HepG2 (cell line): ENCODE measurements around the gene TESK1. TPM values are rescaled to one million over a fixed set of nuclear protein-coding genes. Genes with fewer than 3 reads are reported as not detected.
A peak's percentile ranks its signal among the peaks of the same experiment; 100 is the strongest.

ENCODE experiments used
- ATF5 ChIP-seq: sonication (generic); formaldehyde crosslinking; IDR thresholded peaks from 2 replicates; pipeline ENCODE4 v1.4.0; 2020; ENCODE audit warnings: mild to moderate bottlenecking, low read depth, missing genetic modification reagents
- BHLHE40 ChIP-seq: IDR thresholded peaks from 2 replicates; pipeline ENCODE4 v1.6.1; 2011; ENCODE audit warnings: low read length, improper control_type of control experiment
- BRD4 ChIP-seq: sonication (generic); formaldehyde crosslinking; IDR thresholded peaks from 2 replicates; pipeline ENCODE4 v1.4.0; 2020; ENCODE audit warnings: missing genetic modification reagents
- CCDC6 ChIP-seq: sonication (generic); formaldehyde crosslinking; IDR thresholded peaks from 2 replicates; pipeline ENCODE4 v1.8.1; 2022; ENCODE audit warnings: mild to moderate bottlenecking, missing genetic modification reagents, moderate library complexity
- HNF1A ChIP-seq, 2 experiments: sonication (generic) in 1 of 2; formaldehyde crosslinking in 1 of 2; IDR thresholded peaks; 2 replicates each; pipeline versions ENCODE4 v1.4.0 to v1.6.1; 2016 to 2020; ENCODE audit warnings: borderline replicate concordance in 1 of 2, low read depth in 1 of 2, mild to moderate bottlenecking in 1 of 2, missing genetic modification reagents in 1 of 2
- KDM5A ChIP-seq: fragments of 200-600 bp; sonication (generic); IDR thresholded peaks from 2 replicates; pipeline ENCODE4 v1.7.0; 2018; ENCODE audit warnings: antibody characterized with exemption, mild to moderate bottlenecking, low read length, borderline replicate concordance
- KDM5B ChIP-seq: sonication (generic); formaldehyde crosslinking; IDR thresholded peaks from 2 replicates; pipeline ENCODE4 v1.4.0; 2020; ENCODE audit warnings: missing genetic modification reagents, mild to moderate bottlenecking, borderline replicate concordance
- KLF13 ChIP-seq: sonication (generic); formaldehyde crosslinking; IDR thresholded peaks from 2 replicates; pipeline ENCODE4 v1.4.0; 2020; ENCODE audit warnings: mild to moderate bottlenecking, missing genetic modification reagents
- MAFF ChIP-seq: IDR thresholded peaks from 2 replicates; pipeline ENCODE4 v1.6.1; 2011; ENCODE audit warnings: low read depth, low read length, improper control_type of control experiment
- ONECUT2 ChIP-seq: sonication (generic); formaldehyde crosslinking; IDR thresholded peaks from 2 replicates; pipeline ENCODE4 v1.4.0; 2020; ENCODE audit warnings: missing genetic modification reagents
- SALL1 ChIP-seq: sonication (generic); formaldehyde crosslinking; IDR thresholded peaks from 2 replicates; pipeline ENCODE4 v1.8.0; 2022; ENCODE audit warnings: mild to moderate bottlenecking, missing genetic modification reagents
- SSRP1 ChIP-seq: IDR thresholded peaks from 2 replicates; pipeline ENCODE4 v1.6.1; 2016; ENCODE audit warnings: control low read depth
- TBX2 ChIP-seq: sonication (generic); formaldehyde crosslinking; IDR thresholded peaks from 2 replicates; pipeline ENCODE4 v1.5.0; 2020; ENCODE audit warnings: missing genetic modification reagents, mild to moderate bottlenecking, borderline replicate concordance
- ZFP82 ChIP-seq: sonication (generic); formaldehyde crosslinking; IDR thresholded peaks from 2 replicates; pipeline ENCODE4 v1.5.1; 2020; ENCODE audit warnings: mild to moderate bottlenecking, missing genetic modification reagents, borderline replicate concordance
- ZNF296 ChIP-seq: sonication (generic); formaldehyde crosslinking; conservative IDR thresholded peaks from 2 replicates; pipeline ENCODE4 v1.5.0; 2020; ENCODE audit warnings: mild to moderate bottlenecking, missing genetic modification reagents
- ZXDC ChIP-seq: sonication (generic); formaldehyde crosslinking; IDR thresholded peaks from 2 replicates; pipeline ENCODE4 v1.5.0; 2020; ENCODE audit warnings: mild to moderate bottlenecking, missing genetic modification reagents
- polyA plus RNA-seq, 8 experiments: library from polyadenylated mRNA; depleted of rRNA in 3 of 8; stranded (reverse) in 7 of 8; unstranded in 1 of 8; fragments of >200 nt; fragmentation: Illumina TruSeq in 4 of 8; extraction: Trizol in 4 of 8; gene quantifications; 2 replicates each; pipeline versions ENCODE4 v1.2.1 to v1.2.3, GENCODE V29; 2011 to 2016; ENCODE audit warnings: low read depth in 4 of 8, missing spikeins in 1 of 8, mixed read lengths in 1 of 8; ENCODE audit not compliant: insufficient read depth in 1 of 8
- total RNA-seq, 5 experiments: library from RNA; depleted of rRNA; stranded (reverse); fragments of >200 nt; fragmentation: Illumina TruSeq; extraction: Trizol; gene quantifications; 2 replicates each; pipeline ENCODE4 v1.2.3, GENCODE V29; 2016; ENCODE audit warnings: low read depth in 1 of 5
- TF ChIP-seq, protein P1 (sequence below): IDR thresholded peaks from 2 replicates; pipeline ENCODE4 v1.6.1; 2012; ENCODE audit warnings: inconsistent platforms
- TF ChIP-seq, protein P2 (sequence below): sonication (generic); formaldehyde crosslinking; IDR thresholded peaks from 2 replicates; pipeline ENCODE4 v1.8.0; 2022; ENCODE audit warnings: mild to moderate bottlenecking, missing genetic modification reagents, borderline replicate concordance
- TF ChIP-seq, protein P3 (sequence below): sonication (generic); formaldehyde crosslinking; IDR thresholded peaks from 2 replicates; pipeline ENCODE4 v1.9.0; 2021; ENCODE audit warnings: missing genetic modification reagents, borderline replicate concordance

The TESK1 gene
- total and polyA plus RNA-seq, 2 of the 13 experiments (the other 11 are each of a cell fraction or from before 2014, with no cell fraction given): 7.3 to 13.6 TPM

DNA sequence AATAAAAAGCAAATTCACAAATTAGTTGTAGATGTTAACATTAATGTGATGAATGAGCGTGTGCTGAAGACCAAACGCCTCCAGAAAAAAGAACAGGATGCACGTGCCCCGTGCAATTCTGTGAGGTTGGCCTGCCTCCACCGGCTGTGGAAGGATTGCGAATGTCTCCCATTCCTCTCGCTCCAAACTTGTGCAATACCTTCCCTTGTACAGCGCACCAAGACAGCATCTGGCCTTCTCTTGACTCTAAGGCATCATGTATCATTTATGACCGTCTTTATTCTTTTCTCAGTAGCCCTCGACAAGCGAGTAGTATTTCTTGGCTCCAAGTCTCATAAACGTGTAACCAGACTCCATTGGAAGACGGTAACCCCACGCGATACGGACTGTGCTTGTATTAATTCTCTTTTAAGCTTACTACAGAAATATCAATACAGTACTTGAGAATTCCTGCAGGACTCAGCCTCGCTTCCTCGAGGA lies 1.5 kb upstream of the TESK1 start (continued):
- TF ChIP-seq ZXDC (CRISPR knock-in tag) (peak; percentile 32; the same call in 1 of the 2 replicates), SSRP1 (CRISPR knock-in tag) (no peak), ONECUT2 (0 out of 2 replicates have a peak, but pooled peaks have one; percentile 5), ATF5 (CRISPR knock-in tag) (no peak), TBX2 (CRISPR knock-in tag) (peak; percentile 11), SALL1 (no peak), KLF13 (CRISPR knock-in tag) (peak; percentile 71; the same call in 1 of the 2 replicates), MAFF (no peak), BRD4 (CRISPR knock-in tag) (0 out of 2 replicates have a peak, but pooled peaks have one; percentile 50), KDM5A (0 out of 2 replicates have a peak, but pooled peaks have one; percentile 8), CCDC6 (peak; percentile 87; the same call in 1 of the 2 replicates), KDM5B (CRISPR knock-in tag) (peak; percentile 71), HNF1A (IDR thresholded peaks at IDR 0.05; ENCODE audit: low read depth) (0 out of 2 replicates have a peak, but pooled peaks have one; percentile 11), HNF1A (CRISPR knock-in tag; IDR thresholded peaks at IDR 0.05; ENCODE audit: borderline replicate concordance) (no peak), ZNF296 (CRISPR knock-in tag) (0 out of 2 replicates have a peak, but pooled peaks have one; percentile 24), BHLHE40 (peak; percentile 79), ZFP82 (CRISPR knock-in tag) (no peak; the same call in 1 of the 2 replicates)
- TF ChIP-seq, protein P1, sequence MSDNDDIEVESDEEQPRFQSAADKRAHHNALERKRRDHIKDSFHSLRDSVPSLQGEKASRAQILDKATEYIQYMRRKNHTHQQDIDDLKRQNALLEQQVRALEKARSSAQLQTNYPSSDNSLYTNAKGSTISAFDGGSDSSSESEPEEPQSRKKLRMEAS: peak; percentile 61
- TF ChIP-seq, protein P2, sequence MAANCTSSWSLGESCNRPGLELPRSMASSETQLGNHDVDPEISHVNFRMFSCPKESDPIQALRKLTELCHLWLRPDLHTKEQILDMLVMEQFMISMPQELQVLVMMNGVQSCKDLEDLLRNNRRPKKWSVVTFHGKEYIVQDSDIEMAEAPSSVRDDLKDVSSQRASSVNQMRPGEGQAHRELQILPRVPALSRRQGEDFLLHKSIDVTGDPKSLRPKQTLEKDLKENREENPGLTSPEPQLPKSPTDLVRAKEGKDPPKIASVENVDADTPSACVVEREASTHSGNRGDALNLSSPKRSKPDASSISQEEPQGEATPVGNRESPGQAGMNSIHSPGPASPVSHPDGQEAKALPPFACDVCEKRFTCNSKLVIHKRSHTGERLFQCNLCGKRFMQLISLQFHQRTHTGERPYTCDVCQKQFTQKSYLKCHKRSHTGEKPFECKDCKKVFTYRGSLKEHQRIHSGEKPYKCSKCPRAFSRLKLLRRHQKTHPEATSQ (CRISPR knock-in tag): no peak
- TF ChIP-seq, protein P3, sequence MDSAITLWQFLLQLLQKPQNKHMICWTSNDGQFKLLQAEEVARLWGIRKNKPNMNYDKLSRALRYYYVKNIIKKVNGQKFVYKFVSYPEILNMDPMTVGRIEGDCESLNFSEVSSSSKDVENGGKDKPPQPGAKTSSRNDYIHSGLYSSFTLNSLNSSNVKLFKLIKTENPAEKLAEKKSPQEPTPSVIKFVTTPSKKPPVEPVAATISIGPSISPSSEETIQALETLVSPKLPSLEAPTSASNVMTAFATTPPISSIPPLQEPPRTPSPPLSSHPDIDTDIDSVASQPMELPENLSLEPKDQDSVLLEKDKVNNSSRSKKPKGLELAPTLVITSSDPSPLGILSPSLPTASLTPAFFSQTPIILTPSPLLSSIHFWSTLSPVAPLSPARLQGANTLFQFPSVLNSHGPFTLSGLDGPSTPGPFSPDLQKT (CRISPR knock-in tag): no peak
